Mucosa of descending colon (tissue), 3 donors: Measurements from ENCODE around the gene MAP6D1. TPM values are rescaled to one million over a fixed set of nuclear protein-coding genes. Genes with fewer than 3 reads are reported as not detected.

Experiments used
- ATAC-seq: fragments of 200-7000 bp; cut with Tn5 transposase; one replicate; pipeline ENCODE4 v1.9.1; 2020; ENCODE audit warnings: mild to moderate bottlenecking, moderate library complexity
- DNase-seq, 3 donors: peaks; one replicate each; pipeline ENCODE4 v3.0.0-alpha.2; 2020
- H3K36me3 ChIP-seq: fragments of 200-600 bp; one replicate; pipeline ENCODE4 v1.8.0; 2021; ENCODE audit warnings: low read depth, mild to moderate bottlenecking
- H3K4me1 ChIP-seq: fragments of 200-600 bp; one replicate; pipeline ENCODE4 v1.8.0; 2021; ENCODE audit warnings: low read depth, mild to moderate bottlenecking
- H3K4me3 ChIP-seq: fragments of 200-600 bp; one replicate; pipeline ENCODE4 v1.8.0; 2021; ENCODE audit warnings: mild to moderate bottlenecking
- H3K9me3 ChIP-seq: fragments of 200-600 bp; one replicate; pipeline ENCODE4 v1.8.0; 2021; ENCODE audit warnings: mild to moderate bottlenecking
- CTCF ChIP-seq: fragments of 200-600 bp; IDR thresholded peaks from one replicate; pipeline ENCODE4 v1.8.0; 2022; ENCODE audit warnings: antibody characterized with exemption, mild to moderate bottlenecking
- intact Hi-C, 2 donors: fragments of 100-400 bp; cut with DNase I in 1 of 2; cut with micrococcal nuclease in 1 of 2; formaldehyde crosslinking; loops; one replicate each; pipeline versions ENCODE4 v1.11.0 to v1.11.1; 2022; cut with DNase I, micrococcal nuclease
- total RNA-seq, 3 donors: library from RNA; stranded (reverse); fragmentation: NEBNext Ultra II Directional in 2 of 3; extraction: Animal tissue kit (Norgen Biotek cat#: 25700) in 2 of 3; gene quantifications; one replicate each; pipeline versions ENCODE4 v1.2.1 to v1.2.4, GENCODE V29; 2021 to 2023
- donor health status: DM: no; HTN: no; CAD: no; lungs with moderate emphysema.
- donor health status: DM: no; HTN: no; CAD: no.
- donor health status: DM: no; HTN: yes; CAD: no.

Gene MAP6D1
- total RNA-seq, 3 donors from 2014 or later, result 0.55 to 3.1 (median 1.2) TPM

DNA sequence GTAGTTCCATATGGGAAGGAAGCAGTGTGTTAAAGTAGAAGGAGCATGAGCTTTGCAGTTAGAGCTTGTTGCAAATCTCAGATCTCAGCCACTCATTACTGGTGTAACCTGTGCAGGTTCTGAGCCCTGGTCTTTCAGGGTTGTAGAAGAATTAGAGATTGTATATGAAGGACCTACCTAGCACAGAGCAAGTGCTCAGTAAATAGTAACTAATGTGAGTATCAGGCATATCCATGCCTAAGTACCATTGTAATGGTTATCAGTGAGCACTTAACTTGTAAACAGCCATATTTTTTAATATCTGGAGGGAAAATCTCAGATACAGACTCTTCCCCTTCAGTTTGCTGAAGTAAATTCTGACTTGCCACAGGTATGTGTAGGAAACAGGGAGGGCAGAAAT, 59.3 kb downstream of the MAP6D1 start:
- no peak overlapping the region for H3K4me3 ChIP-seq
- intact Hi-C loops, result loop anchor here (5.0 kb wide), 1 partner anchor 299 kb away; no protein-coding TSS in a partner anchor
- ATAC-seq, result no peak

More for the DNA sequence above, 59.3 kb downstream of the MAP6D1 start:
- DNase-seq, result no peak
- no peaks in the 10 kb centered on the region for H3K36me3 ChIP-seq
- no peaks in the 10 kb centered on the region for H3K9me3 ChIP-seq
- peaks cover 10% of the 10 kb centered on the region for H3K4me1 ChIP-seq
- no peak for TF ChIP-seq CTCF

Other genes with a start within 250 kb of the MAP6D1 start
- 10 to 100 TPM; 45.3 to 99.2 (median 69.9) TPM for gene KLHL24, start 190.0 kb downstream of the MAP6D1 start, total RNA-seq
- 10 to 100 TPM; 15.6 to 19.3 (median 16.1) TPM for gene YEATS2, start 127.8 kb downstream of the MAP6D1 start, total RNA-seq
- gene PARL, start 59.3 kb upstream of the MAP6D1 start, total RNA-seq, result 10 to 100 TPM; 67.0 to 71.8 (median 68.9) TPM
- 10 to 100 TPM; 34.4 to 45.7 (median 39.4) TPM for gene ABCC5, start 192.3 kb upstream of the MAP6D1 start, total RNA-seq
- not detected for gene HTR3D, start 206.2 kb upstream of the MAP6D1 start, total RNA-seq
- under 1 TPM in 2 of 3 donors, not detected in 1; 0.17 to 0.41 TPM for gene HTR3C, start 227.5 kb upstream of the MAP6D1 start, total RNA-seq